Brain microvascular endothelial cell (primary cell): ENCODE results near the gene TEX54.
"Not testable (repeated sequence)": the region's sequence is repeated elsewhere in the genome, so short reads cannot be mapped to it uniquely, and the experiment has no call there.

Source experiments
- DNase-seq: peaks from one replicate; pipeline ENCODE4 v3.0.0-alpha.2; 2020
- H3K27ac ChIP-seq: fragments of 250-450 bp; sonication (Bioruptor Pico); 2 replicates; pipeline ENCODE4 v1.5.1; 2020; ENCODE audit warnings: mild to moderate bottlenecking, moderate library complexity
- H3K27me3 ChIP-seq: fragments of 250-450 bp; sonication (Bioruptor Pico); replicated peaks from 2 replicates; pipeline ENCODE4 v1.5.1; 2020; ENCODE audit warnings: mild to moderate bottlenecking
- H3K36me3 ChIP-seq: fragments of 250-450 bp; sonication (Bioruptor Pico); replicated peaks from 2 replicates; pipeline ENCODE4 v1.5.1; 2020; ENCODE audit warnings: mild to moderate bottlenecking
- H3K4me3 ChIP-seq: 2 replicates; pipeline ENCODE4 v1.5.1; 2011; ENCODE audit warnings: low read depth, mild to moderate bottlenecking, control low read depth, low read length, moderate library complexity
- in situ Hi-C: cut with HindIII; loops from 2 replicates; pipeline ENCODE4 v1.10.0; 2017; ENCODE audit warnings: low sequenced_read_pairs, low pct_ligation_motif_present
- TF ChIP-seq, protein P1 (sequence below): IDR thresholded peaks from 2 replicates; pipeline ENCODE4 v1.5.1; 2011; ENCODE audit warnings: low read depth, mild to moderate bottlenecking, moderate library complexity, low read length, control low read depth, inconsistent platforms; ENCODE audit errors: missing control alignments

TEX54 gene

DNA sequence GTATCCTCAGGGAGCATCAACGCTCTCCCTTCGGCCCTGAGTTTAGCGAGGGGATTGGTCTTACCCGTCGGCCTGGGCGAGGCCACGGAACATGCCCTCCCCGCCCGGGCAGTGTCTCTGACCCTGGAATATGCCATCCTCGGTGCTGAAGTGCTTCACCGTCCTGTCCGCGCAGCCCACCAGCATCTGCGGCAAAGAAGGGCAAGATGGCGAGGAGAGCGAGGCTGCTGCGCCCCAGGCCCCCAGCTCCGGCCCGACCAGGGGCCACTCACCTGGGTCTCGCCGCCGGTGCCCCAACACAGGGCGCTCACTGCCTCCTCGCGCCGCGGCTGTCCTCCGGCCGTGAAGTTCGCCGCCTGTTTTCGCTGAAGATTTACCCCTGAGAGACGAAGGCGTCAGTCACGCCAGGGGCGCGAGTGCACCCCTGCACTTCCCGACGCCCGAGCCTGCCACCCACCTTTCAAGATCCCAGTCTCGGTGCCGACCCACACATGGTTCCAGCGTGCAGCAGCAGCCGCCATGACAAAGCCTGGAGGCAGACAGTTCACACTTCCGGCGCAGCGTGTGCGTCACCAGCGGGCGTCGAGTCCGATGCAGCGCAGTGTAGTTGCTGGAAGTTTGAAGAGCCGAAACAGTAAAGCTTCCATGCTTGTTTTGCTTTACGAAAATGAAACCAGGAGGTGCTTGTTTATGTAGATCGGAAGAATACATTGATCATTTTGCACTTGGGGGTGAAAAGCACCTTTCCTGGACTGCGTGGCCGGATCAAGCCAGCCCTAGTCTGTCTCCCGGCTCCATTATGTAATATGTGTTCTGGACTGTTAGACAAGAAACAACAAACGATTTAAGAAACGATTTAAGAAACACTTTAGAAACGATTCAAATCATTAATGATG is 6.7 kb upstream of the TEX54 start, which contains the start of gene WDR74:
Gene WDR74 (minus strand): TSS at position 541 of the 896 bp plus-strand sequence. CDS start 20 bp downstream, at position 521.
- DNase-seq = peak; percentile 89

DNA sequence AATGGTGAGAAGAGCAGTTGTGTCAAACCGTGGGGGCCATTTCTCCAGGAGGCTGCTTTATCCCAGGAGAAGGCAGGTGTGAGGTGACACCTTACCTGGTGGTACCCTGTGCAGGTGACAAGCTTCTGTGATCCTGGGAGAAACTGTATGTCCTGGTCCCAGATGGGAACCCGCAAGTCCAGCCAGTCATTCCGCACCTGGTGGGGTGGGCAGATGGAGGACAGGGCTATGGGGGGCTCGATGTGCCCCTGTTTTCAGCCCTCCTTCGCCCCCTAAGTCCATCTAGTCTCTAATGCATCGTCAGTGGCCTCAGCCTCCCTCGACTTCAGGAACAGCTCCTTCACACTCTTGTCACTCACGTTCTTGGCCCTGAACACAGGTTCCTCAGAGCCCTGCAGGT is 2.7 kb upstream of the TEX54 start:
- H3K4me3 ChIP-seq = no peak overlapping the region
- TF ChIP-seq, protein P1, sequence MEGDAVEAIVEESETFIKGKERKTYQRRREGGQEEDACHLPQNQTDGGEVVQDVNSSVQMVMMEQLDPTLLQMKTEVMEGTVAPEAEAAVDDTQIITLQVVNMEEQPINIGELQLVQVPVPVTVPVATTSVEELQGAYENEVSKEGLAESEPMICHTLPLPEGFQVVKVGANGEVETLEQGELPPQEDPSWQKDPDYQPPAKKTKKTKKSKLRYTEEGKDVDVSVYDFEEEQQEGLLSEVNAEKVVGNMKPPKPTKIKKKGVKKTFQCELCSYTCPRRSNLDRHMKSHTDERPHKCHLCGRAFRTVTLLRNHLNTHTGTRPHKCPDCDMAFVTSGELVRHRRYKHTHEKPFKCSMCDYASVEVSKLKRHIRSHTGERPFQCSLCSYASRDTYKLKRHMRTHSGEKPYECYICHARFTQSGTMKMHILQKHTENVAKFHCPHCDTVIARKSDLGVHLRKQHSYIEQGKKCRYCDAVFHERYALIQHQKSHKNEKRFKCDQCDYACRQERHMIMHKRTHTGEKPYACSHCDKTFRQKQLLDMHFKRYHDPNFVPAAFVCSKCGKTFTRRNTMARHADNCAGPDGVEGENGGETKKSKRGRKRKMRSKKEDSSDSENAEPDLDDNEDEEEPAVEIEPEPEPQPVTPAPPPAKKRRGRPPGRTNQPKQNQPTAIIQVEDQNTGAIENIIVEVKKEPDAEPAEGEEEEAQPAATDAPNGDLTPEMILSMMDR = no peak
- no peak overlapping the region for H3K27ac ChIP-seq
- peaks cover 24% of the 10 kb centered on the region for H3K36me3 ChIP-seq
- no peak for DNase-seq
- in situ Hi-C loops = no loop called here
- H3K27me3 ChIP-seq = no peaks in the 10 kb centered on the region

More for the DNA sequence above, 6.7 kb upstream of the TEX54 start, which contains the start of gene WDR74:
- Histone ChIP-seq H3K27me3 (no peaks in the 10 kb centered on the region), H3K27ac (peak within 1 kb of the TSS; percentile 97), H3K36me3 (peaks cover 15% of the 10 kb centered on the region), H3K4me3 (peak within 1 kb of the TSS; percentile 98)
- in situ Hi-C loops = no loop called here
- TF ChIP-seq, protein P1 = no peak

DNA sequence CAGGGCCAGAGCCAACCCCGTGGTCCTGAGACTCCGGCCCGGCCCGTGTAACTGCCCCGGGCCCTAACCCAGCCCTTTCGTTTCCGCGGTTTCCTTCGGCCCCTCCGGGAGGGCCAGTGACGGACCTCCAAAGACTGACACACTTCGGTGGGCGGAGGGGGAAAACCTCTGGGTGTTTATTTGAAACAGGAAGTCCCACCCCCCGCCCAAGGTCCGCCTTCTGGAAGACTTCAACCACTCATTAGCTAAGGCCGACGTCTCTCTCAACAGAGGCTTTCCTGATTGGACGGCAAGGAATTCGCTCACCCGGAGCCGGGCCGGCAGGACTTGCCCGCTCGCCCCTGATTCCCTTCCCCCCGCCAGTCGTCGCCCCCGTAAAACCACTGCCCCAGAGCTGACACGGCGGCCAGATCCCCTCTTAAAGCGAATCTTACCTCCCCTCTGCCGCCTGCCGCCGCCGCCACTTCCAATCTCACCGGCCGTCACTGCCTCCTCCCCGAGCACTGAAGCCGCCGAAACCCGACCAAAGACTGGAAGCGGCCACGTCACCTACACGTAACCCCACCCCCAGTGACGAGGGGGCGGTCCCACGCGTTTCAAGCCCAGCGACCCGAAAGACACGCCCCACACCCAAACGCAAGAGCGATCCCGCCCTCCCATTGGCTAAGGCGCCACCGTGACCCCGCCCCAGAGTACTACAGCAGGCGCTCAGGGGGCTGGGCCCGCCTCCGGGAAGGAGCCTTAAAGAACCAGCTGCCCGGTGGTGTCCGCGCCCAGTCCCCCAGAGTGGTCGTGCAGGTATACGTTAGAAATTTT is 913 bp downstream of the TEX54 start, which contains the start of gene STX5:
Gene STX5 (minus strand): TSS at position 532 of the 816 bp plus-strand sequence. CDS start 808 bp downstream, outside the sequence.
- no peaks in the 10 kb centered on the region for H3K27me3 ChIP-seq
- peak within 1 kb of the TSS; percentile 82 for H3K4me3 ChIP-seq
- H3K36me3 ChIP-seq = peaks cover 46% of the 10 kb centered on the region
- in situ Hi-C loops = no loop called here
- DNase-seq = peak; percentile 99
- TF ChIP-seq, protein P1 = no peak
- peak within 1 kb of the TSS; percentile 98 for H3K27ac ChIP-seq

DNA sequence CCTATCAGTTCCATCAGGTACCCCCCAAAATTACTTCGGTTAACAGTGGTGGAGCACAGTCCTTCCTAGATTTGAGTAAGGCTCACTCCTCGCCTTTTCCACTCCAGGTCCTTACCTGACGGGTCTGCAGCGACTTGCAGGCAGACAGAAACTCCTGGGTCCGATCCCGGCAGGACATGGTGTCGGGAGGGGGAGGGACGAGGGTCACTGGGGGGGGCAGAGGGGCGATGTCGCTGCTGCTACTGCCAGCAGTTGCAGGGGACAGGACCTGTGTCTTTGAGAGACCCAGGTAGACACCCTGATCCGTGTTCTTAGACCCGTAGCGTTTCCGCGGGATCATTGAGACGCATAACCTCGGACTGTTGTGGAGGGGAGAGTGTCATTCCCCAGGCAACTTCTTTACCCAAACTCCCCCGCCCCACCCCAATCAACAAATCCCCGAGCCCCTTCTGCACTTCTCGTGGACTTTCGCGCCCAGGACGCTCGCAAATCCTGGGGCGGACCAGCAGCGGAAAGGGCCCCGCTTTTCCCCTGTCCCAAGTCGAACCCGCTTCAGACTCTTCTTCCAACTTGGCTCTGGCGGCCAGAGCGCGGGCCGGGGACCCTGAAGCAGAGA is 1.6 kb downstream of the TEX54 start:
- Histone ChIP-seq H3K4me3 (peak overlapping the region; percentile 82), H3K36me3 (peaks cover 46% of the 10 kb centered on the region), H3K27me3 (no peaks in the 10 kb centered on the region), H3K27ac (peak overlapping the region; percentile 98)
- TF ChIP-seq, protein P1 = no peak
- DNase-seq = no peak
- in situ Hi-C loops = no loop called here

DNA sequence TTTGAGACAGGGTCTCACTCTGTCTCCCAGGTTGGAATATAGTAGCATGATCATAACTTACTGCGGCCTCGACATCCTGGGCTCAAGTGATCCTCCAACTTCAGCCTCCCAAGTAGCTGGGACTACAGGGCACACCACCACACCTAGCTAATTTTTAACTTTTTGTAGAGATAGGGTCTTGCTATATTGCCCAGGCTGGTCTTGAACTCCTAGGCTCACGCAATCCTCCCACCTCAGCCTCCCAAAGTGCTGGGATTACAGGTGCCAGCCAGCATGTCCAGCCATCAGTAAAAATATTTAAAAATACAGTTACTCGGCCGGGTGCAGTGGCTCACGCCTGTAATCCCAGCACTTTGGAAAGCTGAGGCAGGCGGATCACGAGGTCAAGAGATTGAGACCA is 4.5 kb downstream of the TEX54 start:
- in situ Hi-C loops, DNase-seq, H3K27ac ChIP-seq, H3K27me3 ChIP-seq, H3K4me3 ChIP-seq: not testable (repeated sequence)
- H3K36me3 ChIP-seq = peaks cover 56% of the 10 kb centered on the region
